Prostate gland (tissue), 2 donors: ENCODE measurements around the gene ESPNL.

Source experiments
- CTCF ChIP-seq, 4 experiments: fragments of 200-600 bp in 2 of 4; fragments of 450-650 bp in 2 of 4; sonication (generic) in 2 of 4; IDR thresholded peaks; 1 replicate in 3 of 4; 2 replicates in 1 of 4; pipeline ENCODE4 v1.5.1; 2016 to 2019; ENCODE audit warnings: antibody characterized with exemption in 4 of 4, mild to moderate bottlenecking in 2 of 4, moderate library complexity in 2 of 4
- POLR2A ChIP-seq: fragments of 450-650 bp; IDR thresholded peaks from one replicate; pipeline ENCODE4 v1.6.1; 2016; ENCODE audit warnings: antibody characterized with exemption, mild to moderate bottlenecking
- POLR2AphosphoS5 ChIP-seq: sonication (generic); formaldehyde crosslinking; IDR thresholded peaks from one replicate; pipeline ENCODE4 v1.6.1; 2017; ENCODE audit warnings: antibody characterized with exemption

- TF ChIP-seq CTCF (IDR thresholded peaks at IDR 0.05) = no peak
- TF ChIP-seq POLR2A = no peak
- no peak for TF ChIP-seq POLR2AphosphoS5
Observed at GRCh38 chr2:238151205-238151604, 51.1 kb downstream of the ESPNL start.
